Type B pancreatic cell (in vitro differentiated cells): ENCODE data around the gene TMEM143. TPM values are rescaled to one million over a fixed set of nuclear protein-coding genes. Genes with fewer than 3 reads are reported as not detected.

ENCODE experiments used
- DNase-seq: peaks from one replicate; pipeline ENCODE4 v3.0.0; 2021; ENCODE audit warnings: mixed read lengths; ENCODE audit not compliant: unreplicated experiment; ENCODE audit errors: extremely low spot score
- H3K27ac Mint-ChIP-seq: 2 replicates; pipeline ENCODE4 v1.8.0; 2021; ENCODE audit warnings: mild to moderate bottlenecking, mixed read lengths
- H3K27me3 Mint-ChIP-seq: 2 replicates; pipeline ENCODE4 v1.8.0; 2021; ENCODE audit warnings: mixed read lengths
- H3K36me3 Mint-ChIP-seq: 2 replicates; pipeline ENCODE4 v1.8.0; 2021; ENCODE audit warnings: mixed read lengths
- H3K4me1 Mint-ChIP-seq: one replicate; pipeline ENCODE4 v1.8.0; 2021; ENCODE audit warnings: mixed read lengths; ENCODE audit not compliant: unreplicated experiment
- H3K4me3 Mint-ChIP-seq: 2 replicates; pipeline ENCODE4 v1.8.0; 2021; ENCODE audit warnings: mild to moderate bottlenecking, mixed read lengths
- H3K9me3 Mint-ChIP-seq: 2 replicates; pipeline ENCODE4 v1.8.0; 2021; ENCODE audit warnings: mixed read lengths
- CTCF ChIP-seq: fragments of 200-600 bp; sonication (generic); conservative IDR thresholded peaks from 2 replicates; pipeline ENCODE4 v1.5.0; 2021; ENCODE audit warnings: antibody characterized with exemption, mild to moderate bottlenecking
- total RNA-seq: library from RNA; stranded (reverse); gene quantifications from 2 replicates; pipeline ENCODE4 v1.2.1, GENCODE V29; 2021; ENCODE audit warnings: low replicate concordance

The TMEM143 gene
- total RNA-seq, 1 donor from 2014 or later: 12.8 TPM

GRCh38 chr19:48367855-48368254 is 4.1 kb upstream of the TMEM143 start:
- peaks cover 19% of the 10 kb centered on the region for H3K4me1 Mint-ChIP-seq
- no peaks in the 10 kb centered on the region for H3K9me3 Mint-ChIP-seq
- H3K36me3 Mint-ChIP-seq: no peaks in the 10 kb centered on the region
- no peaks in the 10 kb centered on the region for H3K27me3 Mint-ChIP-seq
- TF ChIP-seq CTCF: no peak
- no peak overlapping the region for H3K4me3 Mint-ChIP-seq
- no peak for DNase-seq
- no peak overlapping the region for H3K27ac Mint-ChIP-seq

- H3K4me1 Mint-ChIP-seq: peaks cover 9% of the 10 kb centered on the region
- H3K36me3 Mint-ChIP-seq: no peaks in the 10 kb centered on the region
- DNase-seq: no peak
- no peak for TF ChIP-seq CTCF
- no peak overlapping the region for H3K27ac Mint-ChIP-seq
- no peak overlapping the region for H3K4me3 Mint-ChIP-seq
- H3K27me3 Mint-ChIP-seq: no peaks in the 10 kb centered on the region
- no peaks in the 10 kb centered on the region for H3K9me3 Mint-ChIP-seq
Observed at GRCh38 chr19:48365602-48366001, 1.9 kb upstream of the TMEM143 start.

DNA sequence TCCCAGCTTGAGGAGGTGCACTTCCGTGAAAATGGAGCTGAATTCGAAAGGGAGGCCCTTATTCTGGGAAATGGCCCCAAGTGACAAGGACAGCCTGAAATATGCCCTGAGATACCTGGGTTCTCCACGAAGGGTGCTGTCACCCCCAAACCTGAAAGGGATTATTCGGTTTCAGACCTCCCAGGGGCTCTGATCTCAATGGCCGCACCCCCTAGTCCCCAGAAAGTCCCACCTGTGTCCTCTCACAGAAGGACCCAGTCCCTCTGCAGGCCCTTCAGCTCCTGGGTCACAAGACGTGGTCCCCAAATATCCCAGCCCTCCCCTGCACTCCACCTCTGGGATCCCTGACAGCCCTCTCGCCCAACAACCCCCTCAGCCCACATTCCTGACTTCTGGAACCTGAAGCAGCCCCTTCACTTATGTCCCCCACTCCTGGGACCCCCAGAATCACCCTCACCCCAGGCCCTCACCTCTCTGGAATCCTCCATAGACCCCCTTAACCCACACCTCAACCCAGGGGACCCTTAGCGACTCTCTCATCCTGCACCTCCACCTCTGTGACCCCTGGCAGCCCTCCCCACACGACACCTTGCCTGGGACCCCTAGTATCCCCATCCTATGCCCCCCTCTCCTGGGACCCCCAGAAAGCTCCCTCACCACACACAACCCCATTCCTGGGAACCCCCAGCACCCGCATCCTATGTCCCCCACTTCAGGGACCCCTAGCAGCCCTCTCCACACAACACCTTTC is 1.0 kb upstream of the TMEM143 start:
- no peak for DNase-seq
- Mint-ChIP-seq H3K27me3 (no peaks in the 10 kb centered on the region), H3K4me3 (no peak overlapping the region), H3K9me3 (no peaks in the 10 kb centered on the region), H3K27ac (peak overlapping the region; percentile 95), H3K4me1 (peaks cover 6% of the 10 kb centered on the region), H3K36me3 (no peaks in the 10 kb centered on the region)
- TF ChIP-seq CTCF: no peak

DNA sequence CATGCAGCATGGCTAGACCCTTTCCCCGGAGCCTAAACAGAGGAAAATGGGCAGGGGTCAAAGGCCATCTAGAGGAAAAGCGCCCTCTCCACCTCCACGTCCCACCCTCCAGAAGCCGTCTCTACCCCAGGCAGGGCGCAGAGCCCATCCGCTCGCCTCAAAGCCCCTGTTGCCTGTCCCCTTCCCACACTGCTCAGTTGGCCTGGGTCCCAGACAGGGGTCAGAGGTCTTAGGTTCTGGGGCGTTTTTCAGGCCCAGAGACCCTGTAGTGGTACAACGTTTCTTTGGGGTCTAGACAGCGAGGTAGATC is 285 bp downstream of the TMEM143 start:
- H3K27me3 Mint-ChIP-seq: no peaks in the 10 kb centered on the region
- DNase-seq: no peak
- no peak for TF ChIP-seq CTCF
- H3K4me1 Mint-ChIP-seq: no peaks in the 10 kb centered on the region
- H3K27ac Mint-ChIP-seq: peak overlapping the region; percentile 95
- H3K4me3 Mint-ChIP-seq: peak overlapping the region; percentile 90
- H3K36me3 Mint-ChIP-seq: no peaks in the 10 kb centered on the region
- H3K9me3 Mint-ChIP-seq: no peaks in the 10 kb centered on the region

- peak overlapping the region; percentile 95 for H3K27ac Mint-ChIP-seq
- peak overlapping the region; percentile 90 for H3K4me3 Mint-ChIP-seq
- peak; percentile 50 for TF ChIP-seq CTCF
- no peaks in the 10 kb centered on the region for H3K36me3 Mint-ChIP-seq
- no peaks in the 10 kb centered on the region for H3K9me3 Mint-ChIP-seq
- peak; percentile 95 for DNase-seq
- H3K4me1 Mint-ChIP-seq: no peaks in the 10 kb centered on the region
- no peaks in the 10 kb centered on the region for H3K27me3 Mint-ChIP-seq
Observed at GRCh38 chr19:48362716-48363499, 832 bp downstream of the TMEM143 start.
